Fibroblast of skin of right quadriceps (primary cell): Measurements from ENCODE around the gene PPIP5K2.

Source experiments
- DNase-seq: peaks from one replicate; pipeline ENCODE4 v3.0.0-alpha.2; 2013

PPIP5K2 gene

GRCh38 chr5:103255691-103256090, 135.6 kb downstream of the PPIP5K2 start:
- DNase-seq, result no peak

DNA sequence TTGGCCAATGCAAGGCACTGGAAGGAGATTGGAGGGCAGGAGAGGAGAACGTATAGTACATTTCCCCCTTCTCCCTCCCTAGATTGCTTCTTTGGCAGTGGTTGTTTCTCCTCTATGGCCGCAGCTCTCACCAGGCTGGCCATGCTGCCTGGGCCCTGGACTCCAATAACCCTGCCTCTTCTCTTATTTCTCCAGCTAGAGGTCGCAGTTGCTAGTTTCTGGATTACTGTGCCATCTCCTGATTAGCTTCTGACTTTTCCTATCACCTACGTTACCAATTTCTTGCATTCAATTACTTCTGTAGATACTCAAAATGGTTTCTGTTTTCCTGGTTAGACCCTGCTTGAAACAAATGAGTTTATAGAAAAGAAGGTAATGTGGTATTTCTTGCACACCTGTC, 136.1 kb downstream of the PPIP5K2 start:
- DNase-seq, result no peak

GRCh38 chr5:103258368-103258956, 138.4 kb downstream of the PPIP5K2 start, which contains the start of gene MACIR:
TSS of gene MACIR (plus strand) at chr5:103258763. CDS start at chr5:103275920, 17,157 bp downstream.
- DNase-seq, result peak; percentile 98

- peak; percentile 39 for DNase-seq
Measured at GRCh38 chr5:103258957-103259704, 139.0 kb downstream of the PPIP5K2 start.

DNA sequence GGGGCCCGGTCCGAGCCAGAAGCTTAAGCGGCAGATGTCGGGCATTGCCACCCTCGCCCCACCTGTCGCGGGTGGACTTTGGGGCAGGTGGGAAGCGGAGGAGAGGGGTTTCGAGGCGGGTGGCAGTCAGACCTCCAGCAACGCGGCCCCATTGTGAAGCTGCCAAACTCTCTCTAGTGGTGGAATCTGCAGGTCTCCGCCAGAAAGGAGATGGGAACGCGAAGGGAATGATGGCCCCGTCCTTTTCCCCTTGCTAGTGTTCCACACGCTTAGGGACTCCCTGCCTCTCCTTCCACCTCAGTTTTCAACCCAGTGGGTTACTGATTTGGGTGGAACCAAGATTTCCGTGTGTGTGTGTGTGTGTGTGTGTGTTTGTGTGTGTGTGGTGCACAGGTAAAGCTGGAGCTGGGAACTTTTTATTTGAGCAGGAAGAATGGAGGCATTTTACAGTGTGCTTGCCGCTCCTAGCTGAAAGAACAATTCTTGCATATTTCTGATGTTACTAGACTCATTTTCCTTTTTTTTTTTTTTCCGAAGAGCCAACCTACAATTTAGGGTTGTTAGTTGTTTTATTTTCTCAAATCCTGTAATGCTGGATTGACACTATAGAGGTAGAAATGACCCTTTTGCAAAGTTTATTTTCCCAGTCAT, 139.7 kb downstream of the PPIP5K2 start:
- DNase-seq, result peak; percentile 38

DNA sequence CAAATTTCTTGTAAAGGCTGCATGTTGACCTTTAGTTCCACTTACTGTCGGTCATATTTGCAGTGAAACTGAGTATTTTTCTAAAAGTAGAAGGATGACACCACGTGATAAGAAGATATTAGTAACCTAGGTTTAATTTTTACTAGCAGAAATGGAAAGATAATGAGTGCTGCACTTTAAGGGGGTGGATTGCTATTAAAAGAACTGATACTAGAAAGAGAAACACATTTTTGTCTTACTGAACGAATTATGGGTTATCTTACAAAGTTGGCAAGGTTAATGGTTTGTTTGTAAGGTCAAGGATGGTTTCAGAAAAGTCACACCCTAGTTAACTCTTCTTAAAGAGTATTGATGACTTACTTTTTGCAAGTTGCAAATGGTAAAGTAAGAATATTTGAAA, 140.8 kb downstream of the PPIP5K2 start:
- DNase-seq, result no peak
